HL-60/S4 treated with phorbol 12-myristate 13-acetate at 8.2 ng/mL for 4 days and 3 days (cell line): ENCODE results near the gene VWA7.

Experiments used
- in situ Hi-C: fragments of 300-500 bp; cut with MboI; formaldehyde crosslinking; loops from 2 replicates; pipeline ENCODE4 v1.15.0; 2022; ENCODE audit warnings: low sequenced_read_pairs

The VWA7 gene

DNA sequence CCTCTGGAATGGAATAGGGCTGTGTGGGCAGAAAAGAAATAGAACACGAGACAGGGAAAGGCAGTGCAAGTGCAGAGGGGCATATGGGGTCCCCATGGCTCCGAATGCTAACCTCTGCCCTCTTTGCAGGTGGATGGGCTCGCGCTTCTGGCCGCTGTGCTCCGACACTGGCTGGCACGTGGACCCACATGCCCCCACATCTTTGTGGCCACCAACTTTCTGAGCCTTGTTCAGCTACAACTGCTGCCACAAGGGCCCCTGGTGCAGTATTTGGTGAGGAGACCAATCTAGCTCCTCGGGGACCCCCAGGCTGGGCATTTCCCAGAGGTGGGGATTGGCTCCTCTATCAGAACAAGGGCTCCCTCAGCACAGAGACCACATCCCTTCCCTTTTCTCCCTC is 15.8 kb downstream of the VWA7 start:
- in situ Hi-C loops, result loop anchor here (10.0 kb wide), 1 partner anchor 77 kb away; the partner anchor contains the start of gene LY6G5C

GRCh38 chr6:31760790-31761189 is 16.3 kb downstream of the VWA7 start:
- in situ Hi-C loops, result loop anchor here (10.0 kb wide), 1 partner anchor 76 kb away; the partner anchor contains the start of gene LY6G5C

DNA sequence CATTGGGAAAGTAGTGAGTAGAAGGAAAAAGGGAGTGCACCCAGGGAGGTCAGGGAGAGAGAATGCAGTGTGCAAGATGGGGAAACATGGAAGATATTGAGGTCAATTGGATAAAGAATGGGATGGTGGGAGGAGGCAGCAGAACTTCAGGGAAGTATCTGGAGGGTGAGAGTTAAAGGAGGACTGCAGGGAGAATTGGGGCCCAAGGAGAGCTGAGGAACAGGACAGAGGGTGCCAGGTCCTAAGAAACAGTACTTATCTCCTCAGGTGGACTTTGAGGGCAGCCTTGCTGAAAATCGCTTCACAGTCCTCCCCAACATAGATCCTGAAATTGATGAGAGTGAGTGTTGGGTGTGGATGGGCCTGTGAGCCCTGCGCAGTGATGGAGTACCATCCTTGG is 18.8 kb downstream of the VWA7 start:
- in situ Hi-C loops, result no loop called here

DNA sequence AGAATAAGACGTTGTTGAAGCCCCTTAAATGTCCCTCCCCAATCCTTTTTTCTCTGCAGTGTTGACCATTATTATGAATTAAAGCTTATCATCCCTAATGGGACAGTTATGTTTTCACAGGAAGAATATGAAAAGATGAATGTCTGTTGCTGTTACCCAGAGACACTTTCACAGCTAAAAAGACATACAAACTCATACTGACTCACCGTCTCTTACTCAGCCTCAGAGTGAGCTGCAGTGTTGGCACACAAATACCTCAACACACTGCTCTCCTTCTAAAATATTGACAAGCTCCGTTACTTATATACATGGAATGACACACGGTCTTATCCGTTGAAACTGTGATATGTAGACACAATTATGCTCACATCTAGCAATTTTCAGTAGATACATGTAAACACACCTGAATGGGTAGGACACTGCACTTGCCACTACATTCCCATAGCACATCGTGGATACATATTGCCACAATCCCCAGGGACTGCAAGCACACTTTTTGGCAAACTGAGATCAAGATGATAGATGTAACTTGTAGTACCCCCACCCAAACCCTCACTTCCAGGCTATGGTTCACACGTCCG is 24.3 kb downstream of the VWA7 start:
- in situ Hi-C loops, result no loop called here

- in situ Hi-C loops, result no loop called here
Measured at GRCh38 chr6:31750411-31751022, 26.6 kb downstream of the VWA7 start.

DNA sequence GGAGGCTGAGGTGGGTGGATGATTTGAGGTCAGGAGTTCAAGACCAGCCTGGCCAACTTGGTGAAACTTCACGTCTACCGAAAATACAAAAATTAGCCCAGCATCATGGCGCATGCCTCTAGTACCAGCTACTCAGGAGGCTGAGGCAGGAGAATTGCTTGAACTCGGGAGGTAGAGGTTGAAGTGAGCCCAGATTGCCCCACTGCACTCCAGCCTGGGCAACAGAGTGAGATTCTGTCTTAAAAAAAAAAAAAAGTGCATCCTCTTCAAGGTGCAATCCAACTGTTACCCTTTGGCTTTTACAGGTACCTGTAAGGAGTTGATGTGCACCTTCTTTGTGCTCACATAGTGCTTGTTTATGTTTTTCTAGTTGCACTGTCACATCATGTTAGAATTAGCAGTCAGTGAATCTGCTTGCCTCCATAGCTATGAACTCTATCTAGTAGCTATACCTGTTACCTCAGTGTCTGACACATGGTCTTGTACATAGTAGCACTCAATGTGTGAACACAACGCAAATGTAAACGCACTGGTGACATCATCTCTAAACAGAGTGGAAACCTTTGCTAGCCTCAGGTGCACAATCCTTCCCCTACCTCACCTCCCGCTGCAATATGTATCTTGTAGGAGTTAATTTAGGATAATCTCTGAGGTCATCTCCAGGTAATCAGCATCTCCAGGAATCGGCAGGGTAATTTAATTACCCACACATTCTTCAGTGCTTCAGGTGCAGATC is 27.7 kb downstream of the VWA7 start:
- in situ Hi-C loops, result no loop called here

GRCh38 chr6:31744422-31744821 is 32.7 kb downstream of the VWA7 start:
- in situ Hi-C loops, result no loop called here

DNA sequence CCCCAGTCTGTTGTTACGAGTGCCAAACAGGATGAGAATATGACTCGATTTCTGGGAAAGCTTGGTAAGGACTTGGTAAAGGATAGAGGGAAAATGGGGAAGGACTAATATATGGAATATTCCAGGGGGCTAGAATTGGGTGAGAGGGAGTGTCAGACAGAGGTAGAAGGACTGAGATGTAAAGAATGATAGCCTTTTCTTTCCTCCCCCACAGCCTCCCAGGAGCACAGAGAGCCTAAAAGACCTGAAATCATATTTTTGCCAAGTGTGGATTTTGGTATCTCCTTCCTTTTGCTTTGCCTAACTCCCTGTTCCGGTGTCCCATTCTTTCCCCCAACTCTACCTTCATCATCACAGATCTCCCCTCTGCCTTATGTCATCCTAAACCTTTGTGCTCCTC is 34.2 kb downstream of the VWA7 start:
- in situ Hi-C loops, result no loop called here

- in situ Hi-C loops, result no loop called here
Measured at GRCh38 chr6:31741815-31742214, 35.3 kb downstream of the VWA7 start.

GRCh38 chr6:31740397-31741223 is 36.5 kb downstream of the VWA7 start:
- in situ Hi-C loops, result no loop called here

- in situ Hi-C loops, result no loop called here
Measured at GRCh38 chr6:31739639-31740396, 37.3 kb downstream of the VWA7 start, which contains the start of gene MSH5. TSS of gene MSH5 (plus strand) at chr6:31740005. CDS start at chr6:31740467, 462 bp downstream.

- in situ Hi-C loops, result no loop called here
Measured at GRCh38 chr6:31737991-31738979, 38.8 kb downstream of the VWA7 start.

DNA sequence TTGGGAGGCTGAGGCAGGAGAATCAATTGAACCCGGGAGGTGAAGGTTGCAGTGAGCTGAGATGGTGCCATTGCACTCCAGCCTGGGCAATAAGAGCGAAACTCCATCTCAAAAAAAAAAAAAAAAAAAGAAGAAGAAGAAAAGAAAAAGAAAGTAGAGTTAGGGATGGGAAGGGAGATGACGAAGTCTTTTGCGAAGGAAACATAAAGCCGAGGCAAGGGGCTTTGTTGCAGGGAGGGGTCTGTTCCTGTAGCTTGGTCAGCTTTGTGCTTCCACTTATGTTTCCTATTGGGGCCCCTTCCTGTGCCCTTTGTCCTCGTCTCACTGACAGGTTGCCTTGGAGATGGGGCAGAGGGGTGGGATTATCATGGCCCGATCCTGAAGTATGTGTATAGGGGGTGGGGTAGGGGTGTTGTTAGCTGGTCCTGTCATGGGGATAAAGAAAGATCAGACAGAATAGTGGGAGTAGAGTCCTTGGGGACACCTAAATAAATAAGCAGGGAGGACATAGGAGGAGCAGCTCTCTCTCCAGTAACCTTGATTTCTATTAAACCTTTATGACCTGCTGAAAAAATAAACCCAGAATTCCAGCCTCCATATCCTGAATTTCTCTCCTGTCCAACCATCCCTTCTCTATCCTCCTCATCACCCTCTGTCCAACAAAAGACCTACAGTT is 39.7 kb downstream of the VWA7 start:
- in situ Hi-C loops, result no loop called here

DNA sequence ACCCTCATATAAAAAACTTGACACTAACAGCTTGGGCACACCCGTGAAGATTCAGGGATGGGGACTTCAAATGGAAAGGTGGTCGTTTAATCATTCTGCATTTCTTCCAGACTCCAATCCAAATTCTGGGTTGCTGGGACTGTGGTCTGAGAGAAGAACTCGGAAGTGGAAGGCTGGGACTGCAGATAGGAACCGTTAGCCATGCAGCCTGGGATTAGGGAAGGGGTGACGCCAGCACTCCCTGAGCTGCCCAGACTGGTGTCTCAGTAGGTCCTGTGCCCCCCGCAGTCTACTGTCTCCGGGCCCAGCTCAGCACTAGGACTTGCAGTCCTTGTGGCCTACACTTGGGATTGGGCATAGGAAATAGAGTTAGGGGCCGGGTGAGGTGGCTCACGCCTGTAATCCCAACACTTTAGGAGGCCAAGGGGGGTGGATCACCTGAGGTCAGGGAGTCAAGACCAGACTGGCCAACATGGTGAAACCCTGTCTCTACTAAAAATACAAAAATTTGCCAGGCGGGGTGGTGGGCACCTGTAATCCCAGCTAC is 40.3 kb downstream of the VWA7 start:
- in situ Hi-C loops, result no loop called here

- in situ Hi-C loops, result no loop called here
Measured at GRCh38 chr6:31736021-31736767, 40.9 kb downstream of the VWA7 start, which contains the start of gene CLIC1. TSS of gene CLIC1 (minus strand) at chr6:31736530. CDS start at chr6:31736300, 230 bp downstream.

DNA sequence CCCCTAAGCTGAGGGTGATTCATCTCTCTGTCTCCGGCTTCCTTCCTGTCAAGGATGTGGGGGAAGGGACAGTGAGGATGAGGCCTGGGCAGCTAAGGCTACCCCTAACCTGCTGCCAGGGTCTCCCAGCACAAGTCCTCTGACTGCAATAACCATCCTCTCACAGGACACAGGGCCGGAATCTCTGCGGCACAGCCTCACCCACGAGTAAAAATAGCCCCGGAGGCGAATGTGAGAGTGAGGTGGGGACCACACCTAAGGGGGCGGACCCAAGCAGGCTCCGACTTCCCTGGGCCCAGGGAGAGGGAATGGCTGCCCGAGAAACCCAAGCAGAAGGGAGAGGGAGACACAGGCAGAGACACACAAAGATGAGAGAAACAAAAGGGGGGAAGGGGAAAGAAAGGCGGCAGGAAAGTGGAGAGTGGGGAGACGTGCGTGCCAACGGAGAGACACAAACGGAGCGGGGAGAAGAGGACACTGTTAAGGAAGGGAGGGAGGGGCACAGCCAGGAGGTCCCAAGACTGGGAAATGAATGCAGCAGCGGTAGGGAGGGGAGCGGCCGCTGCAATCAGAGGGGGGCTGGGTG is 42.2 kb downstream of the VWA7 start:
- in situ Hi-C loops, result no loop called here

DNA sequence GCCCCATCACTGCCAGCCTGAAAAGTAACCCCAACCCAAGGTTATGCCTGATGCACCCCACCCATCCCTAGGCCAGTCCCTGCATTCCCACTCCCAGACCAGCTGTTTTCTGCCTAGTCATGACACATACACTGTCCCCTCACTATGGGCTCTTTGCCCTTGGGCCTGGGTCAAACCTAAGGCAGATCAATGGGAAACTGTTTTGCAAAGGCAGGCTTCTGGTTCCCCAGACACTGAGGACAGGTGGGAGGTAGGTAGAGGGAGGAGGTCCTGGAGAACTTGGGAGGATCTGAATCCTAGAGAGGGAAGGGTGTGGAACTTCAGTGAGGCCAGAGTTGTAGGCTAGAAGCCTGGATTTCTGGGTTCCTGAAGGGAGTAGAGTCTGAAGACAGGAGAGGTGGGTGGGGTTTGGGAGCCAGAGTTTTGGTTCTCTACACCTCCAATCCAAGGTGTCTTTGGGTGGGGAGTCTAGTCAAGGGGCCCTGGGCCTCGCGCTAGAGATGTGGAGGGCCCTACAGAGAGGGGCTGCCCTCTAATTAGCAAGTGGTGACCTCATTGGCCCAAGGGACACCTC is 42.8 kb downstream of the VWA7 start:
- in situ Hi-C loops, result no loop called here
